HG03108 (cell line): ENCODE data around the gene PRAC2.

Experiments used
- ATAC-seq: cut with Tn5 transposase; IDR thresholded peaks from one replicate; pipeline ENCODE4 v1.9.1; 2021; ENCODE audit warnings: moderate library complexity; ENCODE audit not compliant: unreplicated experiment

PRAC2 gene

DNA sequence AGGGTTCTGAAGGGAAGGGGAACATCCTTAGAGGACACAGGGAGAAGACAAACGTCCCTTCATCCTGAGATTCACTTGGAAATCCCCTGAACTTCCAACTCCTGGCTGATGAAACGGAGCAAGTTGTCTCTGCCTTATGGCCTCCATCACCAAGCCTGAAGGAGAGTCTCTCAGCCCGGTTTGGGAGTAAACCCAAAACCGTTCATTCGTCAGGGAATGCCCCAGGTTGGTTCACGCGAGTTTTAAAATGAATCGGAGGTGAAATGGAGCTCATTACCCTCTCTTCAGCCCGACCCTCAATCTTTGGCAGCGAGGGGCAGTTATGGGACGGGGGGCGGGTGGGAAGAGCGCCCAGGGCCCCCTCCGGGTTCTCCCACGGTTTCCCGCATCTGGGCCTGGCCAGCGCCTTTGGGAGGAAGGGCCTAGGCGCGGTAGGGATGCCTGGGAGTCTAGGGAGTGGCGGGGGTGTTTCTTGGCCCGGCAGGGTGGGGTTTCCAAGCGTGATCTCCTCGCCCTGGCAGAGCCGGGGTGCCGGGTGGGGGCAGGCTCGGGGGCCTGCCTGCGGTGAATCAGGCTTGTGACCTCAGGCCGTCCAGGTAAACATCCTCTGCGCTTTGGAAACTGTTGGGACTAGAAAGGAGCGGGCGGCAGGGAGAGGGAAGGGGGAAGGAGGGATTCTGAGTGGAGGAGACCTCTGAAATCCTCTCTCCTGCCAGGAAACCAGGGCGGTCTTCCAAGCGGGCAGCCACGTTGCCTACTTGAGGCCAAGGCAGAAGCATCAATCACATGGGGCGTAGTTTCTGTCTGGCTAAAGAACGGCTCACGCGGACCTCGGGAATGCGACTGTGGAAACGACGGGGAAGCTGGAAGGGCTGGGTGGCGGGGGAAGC, 29.7 kb downstream of the PRAC2 start:
- no peak for ATAC-seq

DNA sequence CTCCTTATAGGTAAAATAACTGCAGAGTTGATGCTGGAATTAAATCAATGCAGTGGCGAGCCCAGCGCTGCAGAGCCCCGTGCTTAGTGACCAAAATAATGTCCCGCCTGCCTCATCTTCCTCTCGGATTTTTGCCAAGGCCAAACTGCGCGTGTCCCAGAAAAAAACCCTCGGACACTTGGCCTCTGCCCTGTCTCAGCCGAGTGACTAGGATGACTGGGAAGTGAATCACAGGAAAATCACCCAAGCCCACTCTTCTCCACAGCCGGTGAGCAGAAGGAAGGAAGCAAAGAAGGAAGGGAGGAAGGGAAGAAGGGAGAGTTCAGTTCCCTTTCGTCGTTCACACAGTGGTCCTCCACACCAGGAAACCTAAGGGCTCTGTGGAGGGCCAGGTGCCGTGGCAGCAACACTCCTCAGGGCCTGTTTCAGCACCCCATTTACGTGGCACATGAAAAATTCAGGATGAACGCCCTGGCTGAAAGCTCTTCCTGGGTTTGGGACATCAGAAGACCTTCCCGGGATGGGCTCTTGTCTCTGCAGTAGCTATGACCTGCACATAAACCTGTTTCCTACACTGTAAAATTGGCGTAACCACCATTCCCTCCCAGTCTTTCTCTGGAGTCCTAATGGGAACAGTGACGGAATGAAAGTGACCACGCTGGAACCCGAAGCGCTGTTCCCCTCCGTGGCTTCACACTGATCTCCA, 31.0 kb downstream of the PRAC2 start:
- no peak for ATAC-seq

DNA sequence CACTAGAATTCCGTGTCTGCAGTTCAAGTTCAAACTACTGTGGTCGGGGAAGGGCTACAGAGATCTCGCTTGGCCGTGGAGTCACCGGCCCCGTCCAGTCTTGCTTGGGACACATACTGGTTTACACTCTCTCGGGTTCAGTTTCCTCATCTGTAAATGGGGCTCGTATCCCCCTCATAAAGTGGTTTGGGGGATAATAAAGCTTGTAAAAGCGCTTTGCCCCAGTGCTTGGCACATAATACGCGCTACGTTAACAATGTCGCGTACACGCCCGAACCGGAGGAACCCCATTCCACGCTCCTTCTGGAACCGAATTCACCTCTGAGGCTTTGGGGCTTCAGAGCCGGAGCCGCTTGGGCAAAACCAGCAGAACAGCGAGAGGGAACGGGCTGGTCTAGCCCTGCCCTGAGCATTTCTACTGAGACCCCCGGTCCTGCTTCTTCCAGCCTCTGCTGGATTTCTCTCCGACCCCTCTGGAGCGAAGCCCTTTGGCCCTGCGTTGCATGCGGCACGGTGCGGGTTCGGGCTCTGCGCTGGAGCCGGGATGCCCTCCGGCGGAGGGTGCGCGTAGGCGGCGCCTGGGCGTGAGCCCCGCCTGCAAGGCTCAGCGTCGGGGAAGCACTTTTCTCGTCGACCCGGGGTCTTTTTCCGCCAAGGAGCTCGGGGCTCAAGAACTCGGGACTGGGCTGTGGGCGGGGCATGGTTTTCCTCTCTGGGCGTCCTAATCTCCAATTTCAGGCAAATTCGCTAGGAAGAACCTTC, 31.7 kb downstream of the PRAC2 start:
- ATAC-seq, result no peak

GRCh38 chr17:48755356-48755755, 32.4 kb downstream of the PRAC2 start:
- no peak for ATAC-seq

DNA sequence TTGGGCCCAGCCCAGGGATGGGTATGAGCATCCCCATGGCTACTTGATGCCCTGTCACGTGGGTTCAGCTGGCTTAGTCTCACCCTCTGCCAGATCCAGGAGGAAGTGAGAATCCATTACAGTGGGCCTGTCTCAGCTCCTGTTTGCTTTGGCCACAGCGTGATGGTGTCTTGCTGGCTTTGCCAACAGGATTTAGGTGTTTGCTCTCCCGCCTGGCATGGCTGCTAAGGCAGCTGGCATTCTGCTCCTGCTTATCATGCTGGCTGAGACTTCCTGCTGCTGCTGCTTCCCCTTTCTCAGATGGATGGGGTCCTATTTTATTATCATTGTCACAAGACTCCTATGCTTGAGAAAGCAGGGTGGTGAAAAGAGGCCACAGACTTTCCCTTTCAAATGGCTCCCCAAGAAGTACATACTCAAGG, 33.9 kb downstream of the PRAC2 start:
- ATAC-seq, result no peak

DNA sequence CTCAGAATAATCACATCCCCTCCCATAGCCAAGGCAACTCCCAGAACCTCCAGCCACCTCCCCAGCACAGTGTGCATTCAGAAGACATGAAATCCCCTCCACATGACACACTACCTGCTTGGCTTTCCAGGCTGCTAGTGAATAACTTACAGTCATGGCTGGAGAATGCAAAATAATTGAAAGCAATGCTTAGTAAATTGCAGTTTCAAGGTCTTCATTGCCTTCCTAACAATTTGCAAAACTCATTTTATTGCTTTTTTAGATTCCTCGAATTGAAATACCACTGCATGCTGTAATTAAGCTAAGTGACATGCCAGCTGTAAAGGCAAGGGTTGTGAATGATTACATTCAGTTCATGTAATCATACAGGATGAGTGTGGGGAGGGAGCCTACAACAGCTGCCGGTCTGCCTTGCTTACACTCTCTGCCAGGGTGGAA, 34.6 kb downstream of the PRAC2 start:
- no peak for ATAC-seq

- ATAC-seq, result no peak
These were observed 36.3 kb downstream of the PRAC2 start for GRCh38 chr17:48759288-48759687.

GRCh38 chr17:48760411-48760810, 37.4 kb downstream of the PRAC2 start:
- no peak for ATAC-seq

DNA sequence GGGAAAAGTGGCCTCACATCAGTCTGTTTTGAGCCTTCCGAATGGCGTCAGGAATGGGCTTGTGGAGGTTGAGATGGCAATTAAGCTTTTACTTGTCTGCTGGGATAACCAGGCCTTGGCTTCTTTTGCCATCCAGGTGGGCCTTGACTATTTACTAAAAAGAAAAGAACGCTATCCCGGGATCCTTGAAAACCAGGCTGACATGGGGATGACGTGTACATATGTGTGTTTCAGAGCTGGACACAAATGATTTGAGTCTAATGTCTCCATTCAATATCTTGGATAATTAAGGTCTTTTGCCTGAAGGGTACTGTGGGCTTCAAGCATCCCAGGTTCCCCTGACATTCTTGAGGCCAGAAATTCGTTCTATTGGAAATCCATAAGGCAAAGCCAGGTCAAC, 38.1 kb downstream of the PRAC2 start:
- no peak for ATAC-seq

GRCh38 chr17:48767263-48767774, 44.3 kb downstream of the PRAC2 start:
- ATAC-seq, result no peak

DNA sequence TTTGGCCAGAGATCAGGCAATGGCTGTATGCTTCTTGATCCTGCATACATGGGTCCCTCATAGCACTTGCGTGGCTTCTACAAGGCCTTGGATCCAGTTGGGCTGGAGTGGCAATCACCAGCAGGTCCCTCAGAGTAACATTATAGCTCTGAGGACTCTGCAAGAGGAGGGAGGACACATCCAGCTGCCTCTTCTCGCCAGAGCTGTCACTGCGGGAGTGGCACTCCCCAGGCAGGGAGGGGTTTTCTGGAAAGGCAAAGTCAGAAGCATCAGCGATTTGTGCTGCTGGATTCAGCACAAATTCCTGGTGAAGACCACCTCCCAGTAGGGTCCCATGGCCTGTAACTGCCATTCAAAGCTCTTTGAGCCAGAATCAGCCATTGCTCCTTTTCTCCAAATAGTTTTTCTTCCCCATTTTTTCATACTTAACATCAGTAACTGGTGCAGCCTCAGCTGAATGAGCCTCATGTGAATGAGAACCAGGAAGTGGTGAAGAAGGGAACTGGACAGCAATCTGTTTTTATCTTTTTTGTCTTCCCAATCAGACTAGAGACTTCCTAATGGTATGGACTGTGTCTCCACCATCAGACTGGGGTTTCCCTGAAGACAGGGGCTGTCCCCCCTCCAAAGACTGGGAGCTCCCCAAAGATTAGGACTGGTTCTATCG, 46.2 kb downstream of the PRAC2 start:
- no peak for ATAC-seq

GRCh38 chr17:48770954-48771353, 48.0 kb downstream of the PRAC2 start:
- no peak for ATAC-seq

GRCh38 chr17:48773245-48773644, 50.3 kb downstream of the PRAC2 start:
- no peak for ATAC-seq
